HAP-1 (cell line): ENCODE data around the gene ADRB1.

Source experiments
- DNase-seq, 2 experiments: peaks; one replicate each; pipeline ENCODE4 v3.0.0-alpha.2; 2016 to 2020; ENCODE audit warnings: low spot score in 2 of 2
- H3K27me3 ChIP-seq: fragments of 250-450 bp; sonication (Bioruptor Pico); 2 replicates; pipeline ENCODE4 v1.5.1; 2020; ENCODE audit warnings: low read depth, mild to moderate bottlenecking, moderate library complexity
- H3K36me3 ChIP-seq: fragments of 250-450 bp; sonication (Bioruptor Pico); replicated peaks from 2 replicates; pipeline ENCODE4 v1.5.1; 2020; ENCODE audit warnings: mild to moderate bottlenecking
- H3K4me1 ChIP-seq: fragments of 250-450 bp; sonication (Bioruptor Pico); 2 replicates; pipeline ENCODE4 v1.5.1; 2020; ENCODE audit warnings: mild to moderate bottlenecking
- H3K4me3 ChIP-seq: fragments of 250-450 bp; sonication (Bioruptor Pico); 2 replicates; pipeline ENCODE4 v1.5.1; 2020; ENCODE audit warnings: mild to moderate bottlenecking, moderate library complexity
- H3K9me3 ChIP-seq: fragments of 250-450 bp; sonication (Bioruptor Pico); 2 replicates; pipeline ENCODE4 v1.5.1; 2020; ENCODE audit warnings: mild to moderate bottlenecking, moderate library complexity
- in situ Hi-C: fragments of 300-500 bp; cut with MboI; formaldehyde crosslinking; loops from 3 replicates; pipeline ENCODE4 v1.14.3; 2020; ENCODE audit warnings: low sequenced_read_pairs, inconsistent platforms, mixed read lengths

Gene ADRB1

DNA sequence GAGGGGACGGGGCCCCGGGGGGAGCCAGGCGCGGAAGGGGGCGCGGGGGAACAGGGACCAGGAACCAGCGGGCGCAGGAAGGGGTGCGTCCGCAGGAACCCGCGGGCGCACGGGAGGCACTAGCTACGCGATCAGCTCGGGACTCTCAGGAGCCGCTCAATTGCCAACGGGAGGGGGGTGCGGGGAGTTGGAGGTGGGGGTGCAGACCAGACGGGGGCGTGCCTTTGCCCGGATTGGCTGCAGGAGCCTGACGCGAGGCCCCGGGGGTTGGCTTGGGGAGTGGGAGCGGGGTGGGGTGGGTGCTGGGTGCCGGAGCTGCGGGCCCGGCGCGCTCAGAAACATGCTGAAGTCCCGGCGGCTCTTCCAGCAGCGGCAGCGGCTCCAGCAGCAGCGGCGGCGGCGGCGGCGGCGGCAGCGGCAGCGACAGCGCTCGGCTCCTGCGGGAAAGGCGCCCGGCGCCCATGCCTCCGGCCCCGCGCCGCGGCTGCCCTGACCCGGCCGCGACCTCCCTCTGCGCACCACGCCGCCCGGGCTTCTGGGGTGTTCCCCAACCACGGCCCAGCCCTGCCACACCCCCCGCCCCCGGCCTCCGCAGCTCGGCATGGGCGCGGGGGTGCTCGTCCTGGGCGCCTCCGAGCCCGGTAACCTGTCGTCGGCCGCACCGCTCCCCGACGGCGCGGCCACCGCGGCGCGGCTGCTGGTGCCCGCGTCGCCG, at the start of gene ADRB1:
ADRB1 (plus strand) TSS at position 335 of the 715 bp plus-strand sequence; CDS start at position 602, 267 bp downstream.
- peak; percentile 73 to 93 for DNase-seq
- H3K27me3 ChIP-seq = peaks cover 2% of the 10 kb centered on the region; the same call in 1 of the 2 replicates
- H3K36me3 ChIP-seq = no peaks in the 10 kb centered on the region
- in situ Hi-C loops = no loop called here
- peaks cover 3% of the 10 kb centered on the region; the same call in 1 of the 2 replicates for H3K4me1 ChIP-seq
- H3K4me3 ChIP-seq = peak within 1 kb of the TSS; percentile 48
- H3K9me3 ChIP-seq = no peaks in the 10 kb centered on the region

- Histone ChIP-seq H3K9me3 (no peaks in the 10 kb centered on the region), H3K27me3 (peaks cover 11% of the 10 kb centered on the region; the same call in 1 of the 2 replicates), H3K36me3 (no peaks in the 10 kb centered on the region), H3K4me1 (no peaks in the 10 kb centered on the region), H3K4me3 (no peak overlapping the region)
- DNase-seq = no peak
- in situ Hi-C loops = no loop called here
Observed at GRCh38 chr10:113995201-113995600, 48.5 kb upstream of the ADRB1 start.

DNA sequence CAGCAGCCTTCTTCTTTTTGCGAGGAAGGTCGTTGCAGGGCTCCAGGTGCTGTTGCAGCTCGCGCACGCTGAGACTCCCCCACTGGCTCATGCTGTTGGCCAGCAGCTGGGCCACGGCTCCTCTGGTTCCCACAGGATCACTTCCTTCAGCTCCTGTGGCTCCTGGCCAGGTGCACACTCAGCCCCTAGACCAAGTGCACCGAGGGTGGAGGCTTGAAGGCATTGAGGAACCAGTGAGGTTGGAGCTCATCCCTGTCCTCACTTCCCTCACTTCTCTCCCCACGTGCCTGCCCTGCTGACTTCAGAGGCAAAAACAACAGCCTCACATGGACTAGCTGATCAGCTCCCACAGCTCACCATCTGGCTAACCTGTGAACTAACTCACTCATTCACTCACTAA, 46.2 kb upstream of the ADRB1 start:
- DNase-seq = no peak
- in situ Hi-C loops = no loop called here

DNA sequence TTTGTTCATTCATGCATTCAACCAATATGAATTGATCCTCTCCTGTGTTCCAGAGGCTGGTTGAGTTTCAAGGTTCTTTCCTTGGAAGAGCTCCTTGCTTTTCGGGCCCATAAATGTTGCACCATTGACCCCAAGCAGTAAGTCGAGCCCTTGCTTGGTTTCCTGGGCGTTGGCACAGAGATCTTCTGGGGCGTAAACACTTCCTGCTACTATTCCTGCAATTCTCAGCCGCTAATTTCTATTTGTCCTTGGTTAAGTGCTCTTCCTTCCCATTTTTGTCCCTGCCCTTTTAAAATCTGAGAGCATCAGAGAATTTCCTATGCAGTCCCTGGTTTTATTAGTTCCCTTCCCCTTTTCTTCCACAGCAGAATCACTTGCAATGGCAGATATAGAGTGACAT, 44.1 kb upstream of the ADRB1 start:
- in situ Hi-C loops = no loop called here
- no peak for DNase-seq
- H3K36me3 ChIP-seq = no peaks in the 10 kb centered on the region
- H3K4me1 ChIP-seq = no peaks in the 10 kb centered on the region
- H3K27me3 ChIP-seq = peaks cover 14% of the 10 kb centered on the region; the same call in 1 of the 2 replicates
- H3K4me3 ChIP-seq = no peak overlapping the region
- H3K9me3 ChIP-seq = no peaks in the 10 kb centered on the region

More for the DNA sequence above, 46.2 kb upstream of the ADRB1 start:
- Histone ChIP-seq H3K27me3 (peaks cover 14% of the 10 kb centered on the region; the same call in 1 of the 2 replicates), H3K4me1 (no peaks in the 10 kb centered on the region), H3K9me3 (no peaks in the 10 kb centered on the region), H3K36me3 (no peaks in the 10 kb centered on the region), H3K4me3 (no peak overlapping the region)

DNA sequence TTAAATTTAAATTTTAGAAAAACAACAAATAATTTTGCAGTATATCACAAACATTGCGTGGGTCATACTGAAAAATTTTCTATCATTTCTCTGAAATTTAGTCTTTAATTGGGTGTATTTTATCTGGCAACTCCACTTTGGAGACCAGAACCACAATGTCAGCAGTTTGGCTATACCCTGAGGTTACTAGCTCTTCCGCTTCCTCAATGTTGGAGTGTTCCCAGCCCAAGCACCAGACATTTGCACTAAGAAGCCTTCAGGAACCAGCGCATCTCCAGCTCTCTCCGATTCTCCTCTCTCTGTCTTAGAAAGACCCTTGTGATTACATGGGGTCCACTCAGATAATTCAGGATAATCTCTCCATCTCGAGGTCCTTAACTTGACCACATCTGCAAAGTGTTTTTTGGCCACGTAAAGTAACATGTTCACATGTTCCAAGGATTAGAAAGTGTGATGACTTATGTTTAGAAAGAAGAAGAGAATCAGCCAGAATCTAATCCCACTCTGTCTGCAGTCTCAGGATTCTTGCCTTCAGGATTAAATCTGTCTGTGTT, 43.1 kb upstream of the ADRB1 start:
- Histone ChIP-seq H3K27me3 (peaks cover 14% of the 10 kb centered on the region; the same call in 1 of the 2 replicates), H3K36me3 (no peaks in the 10 kb centered on the region), H3K9me3 (no peaks in the 10 kb centered on the region), H3K4me1 (no peaks in the 10 kb centered on the region), H3K4me3 (no peak overlapping the region)
- no peak for DNase-seq
- in situ Hi-C loops = no loop called here

DNA sequence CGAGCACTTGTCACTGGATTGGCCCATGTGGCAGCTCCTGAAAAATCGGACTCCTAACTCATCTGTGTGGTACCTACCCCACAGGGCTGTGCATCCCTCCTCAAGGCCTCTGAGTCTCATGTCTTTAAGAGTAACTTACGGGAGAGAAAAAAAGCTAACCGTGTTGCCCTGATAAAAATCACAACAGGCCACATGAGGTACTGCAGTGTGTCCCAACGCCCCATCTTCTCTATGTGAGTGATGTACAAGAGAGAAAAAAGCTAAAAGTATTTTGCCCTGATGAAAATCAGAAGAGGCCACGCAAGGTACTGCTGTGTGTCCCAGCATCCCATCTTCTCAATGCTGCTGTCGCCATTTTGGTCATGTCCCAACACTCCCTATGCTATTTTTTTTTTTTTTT, 41.2 kb upstream of the ADRB1 start:
- Histone ChIP-seq H3K4me3 (no peak overlapping the region), H3K36me3 (no peaks in the 10 kb centered on the region), H3K4me1 (no peaks in the 10 kb centered on the region), H3K27me3 (peaks cover 14% of the 10 kb centered on the region; the same call in 1 of the 2 replicates), H3K9me3 (no peaks in the 10 kb centered on the region)
- DNase-seq = no peak
- in situ Hi-C loops = no loop called here

DNA sequence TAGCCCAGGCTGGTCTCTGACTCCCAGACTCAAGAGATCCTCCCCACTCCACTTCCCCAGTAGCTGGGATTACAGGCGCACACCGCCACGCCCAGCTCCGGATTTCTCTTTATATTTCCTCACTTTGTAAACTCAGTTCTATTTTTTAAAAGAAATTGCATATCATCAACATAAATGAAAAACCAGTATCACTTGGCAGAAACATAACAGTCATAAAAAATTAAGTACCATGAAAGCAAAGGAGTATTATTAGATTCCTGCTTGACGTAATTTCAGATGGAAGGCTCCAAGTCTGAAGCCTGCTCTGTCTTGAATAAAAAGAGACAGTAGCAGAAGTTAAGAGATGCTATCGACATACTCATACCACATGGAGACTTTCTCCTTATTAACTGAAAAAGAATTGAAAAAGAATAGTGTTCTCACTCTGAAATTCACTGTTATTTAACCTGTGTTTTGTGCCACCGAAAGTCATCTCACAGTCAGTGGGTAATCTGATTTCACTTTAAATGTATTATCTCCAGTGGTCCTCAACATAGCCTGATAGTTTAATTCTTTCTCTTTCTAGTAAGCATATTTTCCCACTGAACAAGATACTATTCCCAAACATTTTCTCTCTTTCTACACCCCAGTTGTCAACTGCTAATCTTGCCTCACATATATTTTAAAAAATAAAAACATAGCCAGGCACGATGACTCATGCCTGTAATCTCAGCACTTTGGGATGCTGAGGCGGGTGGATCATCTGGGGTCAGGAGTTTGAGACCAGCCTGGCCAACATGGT, 40.3 kb upstream of the ADRB1 start:
- Histone ChIP-seq H3K27me3 (peaks cover 14% of the 10 kb centered on the region; the same call in 1 of the 2 replicates), H3K36me3 (no peaks in the 10 kb centered on the region), H3K4me1 (no peaks in the 10 kb centered on the region), H3K4me3 (no peak overlapping the region), H3K9me3 (no peaks in the 10 kb centered on the region)
- in situ Hi-C loops = no loop called here
- DNase-seq = no peak

- peaks cover 3% of the 10 kb centered on the region for H3K27me3 ChIP-seq
- DNase-seq = no peak
- no peak overlapping the region for H3K4me3 ChIP-seq
- no peaks in the 10 kb centered on the region for H3K36me3 ChIP-seq
- H3K9me3 ChIP-seq = no peaks in the 10 kb centered on the region
- in situ Hi-C loops = no loop called here
- H3K4me1 ChIP-seq = no peaks in the 10 kb centered on the region
Observed at GRCh38 chr10:114009281-114009996, 34.2 kb upstream of the ADRB1 start.

DNA sequence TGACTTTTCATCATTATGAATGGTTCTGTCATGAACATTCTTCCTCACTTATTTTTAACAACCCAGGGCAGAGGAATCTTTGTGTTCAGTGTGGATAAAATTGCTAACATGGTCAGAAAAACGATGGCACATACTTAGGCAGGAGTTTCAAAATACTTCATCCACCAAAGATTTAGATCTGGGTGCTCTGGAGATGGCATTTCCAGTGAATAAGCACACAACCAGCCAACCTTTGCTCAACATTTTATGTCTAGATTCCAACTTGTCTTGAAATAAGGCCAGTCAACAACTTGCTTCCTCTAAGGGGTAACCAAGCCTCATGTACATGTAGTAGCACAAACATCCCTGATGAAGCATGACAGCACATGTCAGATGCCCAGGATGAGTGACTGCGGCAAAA, 33.4 kb upstream of the ADRB1 start:
- in situ Hi-C loops = no loop called here
- Histone ChIP-seq H3K4me1 (no peaks in the 10 kb centered on the region), H3K4me3 (no peak overlapping the region), H3K9me3 (no peaks in the 10 kb centered on the region), H3K27me3 (peaks cover 3% of the 10 kb centered on the region), H3K36me3 (no peaks in the 10 kb centered on the region)
- no peak for DNase-seq

DNA sequence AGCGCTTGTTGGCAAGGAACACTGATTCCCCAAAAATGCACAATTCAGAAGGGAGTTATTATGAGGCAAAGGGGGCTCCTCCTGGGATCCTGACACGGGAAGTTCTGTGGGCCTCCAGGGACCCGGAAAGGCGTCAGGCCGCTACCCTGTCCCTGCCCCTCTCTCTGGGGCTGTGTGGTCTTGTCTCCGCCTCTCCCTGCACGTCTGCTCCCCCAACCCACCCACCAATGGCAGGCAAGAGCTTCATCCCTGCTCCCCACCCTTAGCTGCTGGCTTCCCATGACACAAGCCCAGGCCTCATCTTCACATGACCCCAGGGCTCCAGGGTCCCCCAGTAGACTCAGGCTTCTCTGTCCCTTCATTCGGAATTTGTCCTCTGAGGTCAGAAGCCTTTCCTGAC, 31.0 kb upstream of the ADRB1 start:
- no peak overlapping the region for H3K4me3 ChIP-seq
- no peaks in the 10 kb centered on the region for H3K36me3 ChIP-seq
- in situ Hi-C loops = no loop called here
- H3K27me3 ChIP-seq = peaks cover 3% of the 10 kb centered on the region
- DNase-seq = no peak
- H3K9me3 ChIP-seq = peaks cover 3% of the 10 kb centered on the region; the same call in 1 of the 2 replicates
- no peaks in the 10 kb centered on the region for H3K4me1 ChIP-seq

GRCh38 chr10:114015708-114016107, 28.0 kb upstream of the ADRB1 start:
- Histone ChIP-seq H3K27me3 (no peaks in the 10 kb centered on the region; the same call in 1 of the 2 replicates), H3K4me3 (no peak overlapping the region), H3K36me3 (no peaks in the 10 kb centered on the region), H3K4me1 (no peaks in the 10 kb centered on the region), H3K9me3 (peaks cover 3% of the 10 kb centered on the region; the same call in 1 of the 2 replicates)
- DNase-seq = no peak
- in situ Hi-C loops = no loop called here

GRCh38 chr10:114017271-114017670, 26.4 kb upstream of the ADRB1 start:
- Histone ChIP-seq H3K9me3 (peaks cover 3% of the 10 kb centered on the region; the same call in 1 of the 2 replicates), H3K4me3 (no peak overlapping the region), H3K4me1 (no peaks in the 10 kb centered on the region; the same call in 1 of the 2 replicates), H3K36me3 (no peaks in the 10 kb centered on the region), H3K27me3 (no peaks in the 10 kb centered on the region)
- no peak for DNase-seq
- in situ Hi-C loops = no loop called here

DNA sequence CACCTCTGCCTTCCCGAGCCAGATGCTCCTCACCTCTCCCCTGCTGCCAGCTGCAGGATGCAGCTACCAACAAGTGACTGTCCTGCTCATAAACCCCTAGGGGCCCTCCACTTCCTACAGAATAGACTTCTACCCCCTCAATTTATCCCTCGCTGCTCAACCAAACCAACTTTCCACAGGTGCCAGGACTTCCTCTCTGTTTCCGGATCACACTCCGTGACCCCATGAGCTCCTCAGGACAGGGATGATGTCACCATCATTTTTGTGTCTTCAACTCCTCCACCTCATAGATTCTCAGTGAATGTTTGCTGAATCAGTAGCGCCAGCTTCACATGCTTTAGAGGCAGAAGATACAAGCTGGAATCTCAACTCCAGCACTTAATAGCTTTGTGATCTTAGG, 25.8 kb upstream of the ADRB1 start:
- H3K4me1 ChIP-seq = no peaks in the 10 kb centered on the region; the same call in 1 of the 2 replicates
- in situ Hi-C loops = no loop called here
- no peak for DNase-seq
- peaks cover 3% of the 10 kb centered on the region; the same call in 1 of the 2 replicates for H3K9me3 ChIP-seq
- H3K27me3 ChIP-seq = no peaks in the 10 kb centered on the region
- no peak overlapping the region for H3K4me3 ChIP-seq
- H3K36me3 ChIP-seq = no peaks in the 10 kb centered on the region
